Renal cortex interstitium (tissue), 11 donors: ENCODE measurements around the gene RPS6KA1. TPM values are rescaled to one million over a fixed set of nuclear protein-coding genes. Genes with fewer than 3 reads are reported as not detected.

Experiments used
- DNase-seq, 11 donors: peaks; one replicate each; pipeline ENCODE4 v3.0.0-alpha.2; 2013; ENCODE audit warnings: low read depth in 9 of 11, low spot score in 4 of 11; ENCODE audit errors: extremely low read depth in 1 of 11
- polyA plus RNA-seq, 3 donors: library from polyadenylated mRNA; unstranded; fragments of 120-200 nt; gene quantifications; one replicate each; pipeline ENCODE4 v1.2.1, GENCODE V29; 2013; ENCODE audit not compliant: insufficient read length in 3 of 3

Gene RPS6KA1
- polyA plus RNA-seq, 3 donors = 17.0 to 25.1 (median 21.3) TPM

DNA sequence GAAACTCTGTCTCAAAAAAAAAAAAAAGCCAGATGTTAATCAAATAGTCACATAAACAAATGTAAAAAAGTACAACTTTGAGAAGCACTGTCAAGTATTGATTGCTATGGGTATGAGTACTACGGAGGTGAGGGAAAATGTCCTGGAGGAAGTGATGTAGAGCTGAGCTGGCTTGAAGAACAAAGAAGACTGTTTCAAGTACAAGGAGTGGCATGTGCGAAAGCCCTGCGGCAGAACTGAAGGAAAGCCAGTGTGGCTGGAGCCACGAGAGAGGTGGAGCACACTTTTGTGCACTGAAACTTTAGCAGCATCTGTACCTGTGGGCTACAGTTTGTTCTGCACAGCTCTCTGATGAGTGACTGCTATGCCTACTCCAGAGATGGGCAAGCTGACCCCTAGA lies 5.4 kb upstream of the RPS6KA1 start:
- DNase-seq = no peak

GRCh38 chr1:26526287-26526686 lies 3.3 kb upstream of the RPS6KA1 start:
- no peak for DNase-seq

DNA sequence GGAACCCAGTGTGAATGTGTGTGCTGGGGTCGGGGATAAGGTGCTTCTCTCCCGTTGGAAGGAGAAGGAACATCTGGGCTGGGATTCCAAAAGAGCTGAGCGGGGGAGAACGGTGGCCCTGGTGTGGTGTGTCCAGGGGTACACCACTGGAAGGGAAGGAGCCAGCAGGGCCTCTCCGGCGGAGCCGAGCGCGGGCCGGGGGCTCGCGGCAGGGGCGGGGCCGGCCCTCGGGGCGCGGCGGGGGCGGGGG lies 231 bp upstream of the RPS6KA1 start:
- DNase-seq = no peak

- no peak for DNase-seq
Observed at GRCh38 chr1:26530410-26530894, 891 bp downstream of the RPS6KA1 start.

GRCh38 chr1:26530895-26531598 lies 1.5 kb downstream of the RPS6KA1 start:
- peak in 3 of 11 donors; percentile 40 to 52 (median 50) for DNase-seq

DNA sequence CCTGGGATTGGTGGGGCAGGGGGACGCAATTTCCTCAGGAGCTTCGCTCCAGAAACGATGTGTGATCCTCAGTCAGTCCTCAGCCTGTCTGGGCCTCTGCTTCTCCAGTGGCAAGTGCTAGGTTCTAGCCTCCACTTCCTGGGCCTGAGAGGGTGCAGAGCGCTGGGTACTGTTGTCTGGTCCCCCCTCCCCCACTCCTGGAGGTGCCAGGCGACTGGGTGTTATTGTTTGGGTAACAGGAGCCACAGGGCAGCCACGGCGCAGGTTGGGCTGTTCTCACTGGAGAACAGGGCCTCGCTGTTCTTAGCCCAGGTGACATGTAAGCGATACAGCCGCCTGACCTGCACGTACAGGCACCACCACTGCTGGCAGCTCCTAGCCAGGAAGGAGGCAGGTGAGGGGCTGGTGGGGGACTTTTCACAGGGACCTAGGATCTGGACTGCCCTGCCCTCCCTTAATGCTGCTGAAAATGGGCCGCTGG lies 2.1 kb downstream of the RPS6KA1 start:
- DNase-seq = no peak

DNA sequence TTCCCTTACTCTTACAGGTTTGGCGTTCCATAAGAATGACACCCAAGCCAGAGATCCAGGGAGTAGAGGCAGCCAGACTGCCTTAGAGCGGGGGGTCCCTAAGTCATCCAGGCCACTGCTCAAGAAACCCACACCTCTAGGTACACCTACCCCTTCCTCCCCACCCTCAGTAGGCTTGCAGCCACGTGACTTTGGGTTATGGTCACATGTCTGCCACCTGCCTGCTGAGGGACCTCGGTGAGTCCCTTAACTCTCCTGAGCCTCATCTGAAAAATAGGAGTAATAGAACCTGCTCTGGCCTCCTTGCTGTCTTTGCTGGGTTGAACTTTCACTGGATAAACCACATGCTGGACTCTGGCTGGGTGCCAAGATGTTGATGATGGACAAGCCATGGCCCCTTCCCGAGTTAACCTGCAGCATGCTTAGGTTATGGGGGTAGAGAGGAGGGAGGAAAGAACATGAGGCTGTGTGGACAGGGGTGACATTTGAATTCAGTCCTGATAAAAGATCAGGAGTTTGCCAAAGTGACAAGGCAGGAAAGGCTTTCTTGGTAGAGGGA lies 4.5 kb downstream of the RPS6KA1 start:
- no peak for DNase-seq

GRCh38 chr1:26535201-26535600 lies 5.6 kb downstream of the RPS6KA1 start:
- DNase-seq = no peak

DNA sequence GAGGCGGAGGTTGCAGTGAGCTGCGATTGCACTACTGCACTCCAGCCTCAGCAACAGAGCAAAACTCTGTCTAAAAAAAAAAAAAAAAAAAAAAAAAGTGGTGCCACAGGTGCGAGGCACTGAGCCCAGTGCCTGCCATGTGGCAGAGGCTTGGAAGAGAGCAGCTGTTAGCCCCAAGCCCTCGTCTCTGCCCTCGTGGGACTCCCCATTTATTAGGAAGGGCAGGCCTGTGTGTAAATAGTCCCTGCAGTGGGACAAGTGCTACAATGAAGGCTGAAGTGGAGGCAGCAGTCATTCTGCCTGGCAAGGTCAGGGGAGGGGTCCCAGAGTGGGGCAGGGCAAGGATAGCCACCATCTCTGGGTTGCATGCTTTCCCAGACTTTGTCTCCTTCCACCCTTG lies 6.5 kb downstream of the RPS6KA1 start:
- no peak for DNase-seq

GRCh38 chr1:26536521-26536920 lies 7.0 kb downstream of the RPS6KA1 start:
- DNase-seq = no peak

GRCh38 chr1:26537951-26538352 lies 8.4 kb downstream of the RPS6KA1 start:
- DNase-seq = no peak

DNA sequence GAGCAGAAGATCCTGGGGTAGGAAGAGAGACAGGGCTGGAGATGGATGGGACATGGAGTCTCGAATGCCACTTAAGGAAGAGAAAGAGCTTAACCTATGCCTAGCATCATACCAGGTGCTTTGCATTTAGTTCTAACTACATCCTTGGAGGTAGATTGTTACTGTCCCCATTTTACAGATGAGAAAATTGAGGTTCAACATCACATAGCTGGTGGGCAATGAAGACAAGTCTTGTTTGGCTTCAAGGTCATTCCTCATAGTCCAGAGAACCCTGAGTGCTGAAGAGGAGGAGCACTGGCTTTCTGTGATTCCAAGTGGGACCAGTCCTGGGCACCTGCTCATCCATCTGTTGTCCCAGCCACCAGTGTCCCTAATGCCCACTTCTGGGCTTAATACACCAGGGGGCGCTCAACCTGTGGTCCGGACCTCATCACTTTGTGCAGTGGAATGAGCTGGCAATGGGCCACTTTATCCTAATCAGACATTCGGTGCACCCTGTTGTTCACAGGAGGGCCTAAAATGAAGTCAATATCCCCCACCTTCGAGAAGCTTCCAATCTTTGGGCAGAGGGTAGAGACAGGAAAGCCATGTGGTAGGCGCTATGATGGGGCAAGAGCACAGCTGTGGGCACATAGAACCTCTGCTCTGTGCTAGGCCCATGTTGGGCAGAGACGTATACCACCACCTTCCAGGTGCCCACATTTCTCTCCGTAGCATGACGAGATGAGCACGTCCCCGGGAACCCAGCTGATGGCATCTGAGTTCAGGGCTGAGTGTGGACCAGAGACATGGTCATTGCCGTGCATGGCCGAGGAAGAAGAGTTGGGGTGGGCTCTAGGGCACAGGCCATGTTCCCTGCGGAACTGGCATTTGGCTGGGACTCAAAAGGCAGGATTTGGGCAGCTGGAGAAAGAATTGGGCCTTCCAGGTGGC lies 9.2 kb downstream of the RPS6KA1 start:
- DNase-seq = no peak

GRCh38 chr1:26539722-26540121 lies 10.2 kb downstream of the RPS6KA1 start:
- no peak for DNase-seq

DNA sequence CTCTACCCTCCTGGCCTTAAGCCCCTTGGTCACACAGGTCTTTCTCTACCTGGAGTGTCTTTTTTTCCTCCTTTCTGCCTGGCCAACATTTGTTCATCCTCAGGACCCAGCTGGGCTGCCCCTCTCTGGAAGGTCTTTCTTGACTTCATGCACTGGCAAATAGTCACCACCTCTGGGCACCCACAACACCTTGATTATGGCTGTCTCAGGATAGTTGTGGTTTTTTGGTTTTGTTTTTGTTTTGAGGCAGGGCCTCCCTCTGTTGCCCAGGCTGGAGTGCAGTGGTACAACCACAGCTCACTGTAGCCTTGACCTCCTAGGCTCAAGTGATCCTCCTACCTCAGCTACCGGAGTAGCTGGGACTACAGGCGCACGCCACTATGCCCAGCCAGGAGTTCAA lies 10.8 kb downstream of the RPS6KA1 start:
- DNase-seq = no peak

- no peak for DNase-seq
Observed at GRCh38 chr1:26541431-26541815, 11.9 kb downstream of the RPS6KA1 start.

DNA sequence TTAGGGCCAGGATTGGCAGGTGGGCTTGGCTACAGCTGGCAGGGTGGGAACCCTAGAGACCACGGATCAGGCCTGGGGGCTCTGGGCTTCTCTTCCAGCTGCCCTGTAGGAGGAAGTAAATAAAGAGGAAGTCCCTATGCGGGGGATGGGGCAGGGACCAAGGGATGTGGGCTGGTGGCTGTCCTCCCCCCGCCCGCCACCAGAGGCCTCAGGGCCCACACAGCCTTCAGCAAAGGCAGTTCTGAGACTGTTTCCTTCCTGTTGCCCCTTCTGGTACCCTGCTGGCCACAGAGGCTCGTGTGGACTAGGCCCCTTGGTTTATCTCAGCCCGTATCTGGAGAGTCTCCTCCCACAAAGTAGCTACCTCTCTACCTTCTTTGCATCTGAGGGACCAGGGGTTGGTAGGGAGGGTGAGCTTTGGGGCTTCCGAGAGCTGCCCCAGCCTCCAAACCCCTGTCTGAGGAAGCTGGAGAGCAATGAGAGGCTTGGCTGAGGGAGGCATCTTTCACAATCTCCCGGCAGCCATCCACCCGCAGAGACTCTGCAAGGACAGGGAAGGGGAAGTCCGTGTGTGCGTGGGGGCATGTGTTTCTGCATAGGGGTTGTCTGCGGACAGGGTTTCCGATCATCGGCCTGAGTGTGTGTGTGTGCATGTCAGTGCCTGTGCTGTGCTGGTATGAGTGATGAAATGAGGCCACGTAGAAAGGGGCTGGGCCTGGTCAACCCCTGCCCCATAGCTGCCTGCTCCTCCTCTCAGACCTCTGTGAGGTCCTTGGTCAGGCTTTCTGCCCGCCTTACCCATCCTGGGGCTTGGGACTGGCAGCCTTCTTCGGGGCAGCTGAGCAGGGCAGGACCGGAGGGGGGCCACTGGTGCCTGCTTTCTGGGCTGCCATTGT lies 12.5 kb downstream of the RPS6KA1 start:
- DNase-seq = peak in 1 of 11 donors; percentile 25

DNA sequence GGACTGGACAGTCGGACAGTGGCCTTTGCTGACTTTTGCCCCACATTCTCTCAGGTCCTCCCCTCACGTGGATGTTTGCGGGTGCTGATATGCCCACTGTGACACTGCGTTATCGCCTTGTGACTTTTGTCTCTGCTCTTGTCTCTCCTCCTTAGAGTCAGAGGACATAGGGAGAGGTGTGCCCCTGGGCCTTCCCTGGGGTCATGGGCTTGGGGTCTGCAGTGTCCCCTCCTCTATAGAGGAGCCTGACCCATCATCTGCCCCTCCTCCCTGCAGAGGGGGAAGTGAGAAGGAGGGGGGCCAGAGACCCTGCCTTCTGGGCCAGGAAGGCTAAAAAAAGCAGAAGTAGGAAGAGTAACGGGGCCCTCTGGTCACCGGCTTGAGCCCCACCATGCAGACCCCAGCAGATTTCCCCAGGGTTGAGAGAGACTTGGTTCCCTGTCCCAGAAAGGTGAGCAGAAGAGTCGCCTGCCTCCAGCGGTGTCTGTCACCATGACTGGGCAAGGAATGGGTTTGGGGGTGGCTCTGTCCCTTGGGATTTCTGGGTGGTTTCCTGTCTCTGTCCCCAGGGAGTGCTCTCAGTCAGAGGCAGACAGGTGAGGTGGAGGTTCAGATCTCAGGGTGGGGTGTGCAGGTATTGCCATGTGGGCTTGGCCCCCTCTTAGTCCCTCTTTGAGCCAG lies 13.3 kb downstream of the RPS6KA1 start:
- DNase-seq = no peak

DNA sequence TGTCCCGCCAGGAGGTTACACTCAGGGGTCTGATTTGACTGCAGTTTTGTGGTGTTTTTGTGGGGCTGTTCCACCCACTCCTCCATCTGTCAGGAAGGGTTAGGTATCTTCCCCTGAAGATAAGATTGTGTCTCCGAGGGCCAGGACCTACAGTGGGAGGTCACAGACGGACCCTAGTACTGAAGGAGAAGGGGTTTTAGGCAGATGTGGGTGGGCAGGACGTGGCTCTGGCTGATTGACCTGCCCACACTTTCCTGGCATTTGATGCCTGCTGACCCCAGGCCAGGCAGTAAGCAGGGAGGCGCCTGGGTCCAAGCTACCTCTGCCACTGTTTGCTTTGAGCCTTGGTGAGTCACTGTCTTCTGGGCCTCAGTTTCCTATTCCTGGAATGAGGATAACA lies 13.9 kb downstream of the RPS6KA1 start:
- no peak for DNase-seq

- DNase-seq = no peak
Observed at GRCh38 chr1:26544126-26544525, 14.6 kb downstream of the RPS6KA1 start.
